ENCODE data around the gene HMCN2. TPM values are rescaled to one million over a fixed set of nuclear protein-coding genes. Genes with fewer than 3 reads are reported as not detected.

HMCN2 gene
- polyA plus RNA-seq, 2 of the 4 experiments (the other 2 are of a cell fraction): 0.01 TPM; not detected in 1

GRCh38 chr9:130424595-130425454 is 159.3 kb downstream of the HMCN2 start:
- no peak overlapping the region for H3K27ac ChIP-seq
- H3K4me3 ChIP-seq: no peak overlapping the region
- no peak for FAIRE-seq
- no peak for ATAC-seq
- no peak for DNase-seq (ENCODE audit: low read depth in 1 of 2, low spot score in 1 of 2)
- CTCF ChIA-PET: interaction anchor here (0.6 to 1.1 kb wide), 3 partner anchors 8 to 152 kb away, joined by 3 to 6 read pairs (median 3); no protein-coding TSS in a partner anchor
- H3K9me3 ChIP-seq: no peaks in the 10 kb centered on the region
- POLR2A ChIA-PET: no interaction called here
- WGBS (ENCODE audit: missing lambda C conversion rate): 88% methylated on average over 18 of the region's 24 CpGs
- 0 out of 3 replicates have a peak, but pooled peaks cover 5% of the 10 kb centered on the region for H3K4me1 ChIP-seq
- H3K4me2 ChIP-seq: no peak overlapping the region
- no peak for TF ChIP-seq MAX (IDR thresholded peaks at IDR 0.05)
- TF ChIP-seq ZNF302 (CRISPR knock-in tag; IDR thresholded peaks at IDR 0.05): no peak
- no peak for TF ChIP-seq EHF (CRISPR knock-in tag; IDR thresholded peaks at IDR 0.05)
- TF ChIP-seq ZSCAN20 (CRISPR knock-in tag; IDR thresholded peaks at IDR 0.05): no peak
- TF ChIP-seq POLR2A (IDR thresholded peaks at IDR 0.05; ENCODE audit: low read length): no peak
- no peak for TF ChIP-seq FOXS1 (CRISPR knock-in tag; IDR thresholded peaks at IDR 0.05)
- no peak for TF ChIP-seq RFX5 (IDR thresholded peaks at IDR 0.05)
- TF ChIP-seq SMC3 (IDR thresholded peaks at IDR 0.05): no peak
- no peak for TF ChIP-seq MAZ (IDR thresholded peaks at IDR 0.05; ENCODE audit: borderline replicate concordance, low read depth, low read length)
- TF ChIP-seq PHF8 (IDR thresholded peaks at IDR 0.05; ENCODE audit: borderline replicate concordance, low read depth): no peak
- TF ChIP-seq, protein P1, sequence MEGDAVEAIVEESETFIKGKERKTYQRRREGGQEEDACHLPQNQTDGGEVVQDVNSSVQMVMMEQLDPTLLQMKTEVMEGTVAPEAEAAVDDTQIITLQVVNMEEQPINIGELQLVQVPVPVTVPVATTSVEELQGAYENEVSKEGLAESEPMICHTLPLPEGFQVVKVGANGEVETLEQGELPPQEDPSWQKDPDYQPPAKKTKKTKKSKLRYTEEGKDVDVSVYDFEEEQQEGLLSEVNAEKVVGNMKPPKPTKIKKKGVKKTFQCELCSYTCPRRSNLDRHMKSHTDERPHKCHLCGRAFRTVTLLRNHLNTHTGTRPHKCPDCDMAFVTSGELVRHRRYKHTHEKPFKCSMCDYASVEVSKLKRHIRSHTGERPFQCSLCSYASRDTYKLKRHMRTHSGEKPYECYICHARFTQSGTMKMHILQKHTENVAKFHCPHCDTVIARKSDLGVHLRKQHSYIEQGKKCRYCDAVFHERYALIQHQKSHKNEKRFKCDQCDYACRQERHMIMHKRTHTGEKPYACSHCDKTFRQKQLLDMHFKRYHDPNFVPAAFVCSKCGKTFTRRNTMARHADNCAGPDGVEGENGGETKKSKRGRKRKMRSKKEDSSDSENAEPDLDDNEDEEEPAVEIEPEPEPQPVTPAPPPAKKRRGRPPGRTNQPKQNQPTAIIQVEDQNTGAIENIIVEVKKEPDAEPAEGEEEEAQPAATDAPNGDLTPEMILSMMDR (IDR thresholded peaks at IDR 0.05): no peak
- no peak for TF ChIP-seq NPAS2 (CRISPR knock-in tag; IDR thresholded peaks at IDR 0.05; ENCODE audit: borderline replicate concordance)
- TF ChIP-seq NR3C1 (IDR thresholded peaks at IDR 0.05): no peak
- TF ChIP-seq MAFK (IDR thresholded peaks at IDR 0.05; ENCODE audit: partially characterized antibody): no peak
- TF ChIP-seq KDM5A (IDR thresholded peaks at IDR 0.05): no peak

DNA sequence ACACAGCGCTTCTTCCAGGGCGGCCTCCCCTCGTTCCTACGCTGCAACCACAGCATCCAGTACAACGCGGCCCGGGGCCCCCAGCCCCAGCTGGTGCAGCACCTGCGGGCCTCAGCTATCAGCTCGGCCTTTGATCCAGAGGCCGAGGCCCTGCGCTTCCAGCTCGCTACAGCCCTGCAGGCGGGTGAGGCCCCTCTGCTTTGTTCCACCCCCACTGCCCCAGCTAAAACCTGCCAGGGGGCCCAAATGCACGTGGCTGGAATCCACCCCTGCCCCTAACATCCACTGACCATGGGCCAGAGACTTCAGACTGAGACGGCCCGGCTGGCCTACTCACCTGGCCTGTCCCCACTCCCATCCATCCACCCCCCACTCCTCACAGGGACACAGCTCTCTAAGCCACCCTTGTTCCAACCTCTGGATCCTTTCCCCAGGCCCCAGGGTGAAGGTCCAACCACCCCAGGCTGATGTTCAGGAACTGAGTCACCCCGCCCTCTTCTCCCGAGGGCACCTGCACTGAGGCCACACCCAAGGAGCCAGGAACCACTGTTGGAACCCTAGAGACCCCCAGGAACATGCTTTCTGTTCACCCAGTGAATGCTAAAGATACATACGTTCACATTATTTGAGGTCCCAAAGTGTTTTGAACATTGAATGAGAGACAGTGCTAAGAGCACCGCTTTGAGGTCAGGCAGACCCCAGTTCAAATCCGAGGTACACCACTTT is 160.3 kb downstream of the HMCN2 start:
- Histone ChIP-seq H3K4me1 (0 out of 3 replicates have a peak, but pooled peaks cover 5% of the 10 kb centered on the region), H3K27ac (no peak overlapping the region), H3K9me3 (no peaks in the 10 kb centered on the region), H3K4me3 (no peak overlapping the region), H3K4me2 (no peak overlapping the region)
- FAIRE-seq (no peak), DNase-seq (ENCODE audit: low read depth in 1 of 2, low spot score in 1 of 2) (no peak), ATAC-seq (no peak)
- 84% methylated on average over 13 of the region's 21 CpGs for WGBS (ENCODE audit: missing lambda C conversion rate)
- CTCF ChIA-PET: interaction anchor here (0.7 kb wide), 1 partner anchor 35 kb away, joined by 4 read pairs; no protein-coding TSS in a partner anchor
- TF ChIP-seq ZSCAN20 (CRISPR knock-in tag; IDR thresholded peaks at IDR 0.05) (no peak), ZNF302 (CRISPR knock-in tag; IDR thresholded peaks at IDR 0.05) (no peak), BCL3 (IDR thresholded peaks at IDR 0.05) (no peak), CEBPB (IDR thresholded peaks at IDR 0.05) (no peak)
- POLR2A ChIA-PET: no interaction called here

DNA sequence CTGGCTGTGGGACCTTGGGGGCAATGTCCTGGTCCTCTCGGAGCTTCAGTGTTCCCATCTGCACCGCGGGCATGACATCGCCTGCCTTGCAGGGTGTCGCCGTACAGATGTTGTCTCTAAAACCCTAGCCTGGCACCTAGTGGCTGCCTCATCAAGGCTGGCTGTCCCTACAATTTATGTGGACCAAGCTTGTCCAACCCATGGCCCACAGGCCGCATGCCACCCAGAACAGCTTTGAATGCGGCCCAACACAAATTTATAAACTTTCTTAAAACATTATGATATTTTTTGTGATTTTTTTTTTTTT is 160.9 kb downstream of the HMCN2 start:
- ChIA-PET POLR2A (no interaction called here), CTCF (interaction anchor here (0.7 to 0.8 kb wide), 2 partner anchors 29 to 34 kb away, joined by 4 read pairs; no protein-coding TSS in a partner anchor)
- H3K4me2 ChIP-seq: no peak overlapping the region
- ATAC-seq: no peak
- H3K27ac ChIP-seq: no peak overlapping the region
- no peak for FAIRE-seq
- 0 out of 3 replicates have a peak, but pooled peaks cover 5% of the 10 kb centered on the region for H3K4me1 ChIP-seq
- TF ChIP-seq RAD21 (conservative IDR thresholded peaks at IDR 0.05 in 1 of 2, IDR thresholded peaks at IDR 0.05 in 1 of 2): 0 out of 5 replicates have a peak, but pooled peaks of 1 of the 2 experiments have one; percentile 10
- TF ChIP-seq EHMT2 (IDR thresholded peaks at IDR 0.05; ENCODE audit: low read depth): no peak
- WGBS (ENCODE audit: missing lambda C conversion rate): 87% methylated on average over 8 of the region's 8 CpGs
- no peak overlapping the region for H3K4me3 ChIP-seq
- no peak for DNase-seq (ENCODE audit: low read depth in 1 of 2, low spot score in 1 of 2)
- no peaks in the 10 kb centered on the region for H3K9me3 ChIP-seq
